ENCODE data around the gene SMCHD1.

The SMCHD1 gene

GRCh38 chr18:2655178-2655953 is at the start of gene SMCHD1:
TSS of gene SMCHD1 (plus strand) at chr18:2655726. CDS start at chr18:2656076, 350 bp downstream.
- DNase-seq, result peak; percentile 93

- no peak for DNase-seq
Observed at GRCh38 chr18:2606335-2606734, 49.2 kb upstream of the SMCHD1 start.

GRCh38 chr18:2609604-2610003 is 45.9 kb upstream of the SMCHD1 start:
- no peak for DNase-seq

GRCh38 chr18:2610549-2610948 is 45.0 kb upstream of the SMCHD1 start:
- no peak for DNase-seq

- DNase-seq, result no peak
Observed at GRCh38 chr18:2612996-2613395, 42.5 kb upstream of the SMCHD1 start.

- no peak for DNase-seq
Observed at GRCh38 chr18:2617401-2617998, 38.0 kb upstream of the SMCHD1 start.

- DNase-seq, result no peak
Observed at GRCh38 chr18:2618009-2618408, 37.5 kb upstream of the SMCHD1 start.

GRCh38 chr18:2625217-2625616 is 30.3 kb upstream of the SMCHD1 start:
- no peak for DNase-seq

- no peak for DNase-seq
Observed at GRCh38 chr18:2627821-2628276, 27.7 kb upstream of the SMCHD1 start.

- DNase-seq, result no peak
Observed at GRCh38 chr18:2629003-2629402, 26.5 kb upstream of the SMCHD1 start.

GRCh38 chr18:2635586-2635985 is 19.9 kb upstream of the SMCHD1 start:
- DNase-seq, result no peak

GRCh38 chr18:2636126-2636631 is 19.3 kb upstream of the SMCHD1 start:
- DNase-seq, result no peak

GRCh38 chr18:2641638-2642037 is 13.9 kb upstream of the SMCHD1 start:
- DNase-seq, result no peak

- DNase-seq, result no peak
Observed at GRCh38 chr18:2642771-2643170, 12.8 kb upstream of the SMCHD1 start.

- DNase-seq, result no peak
Observed at GRCh38 chr18:2644535-2644934, 11.0 kb upstream of the SMCHD1 start.

- DNase-seq, result no peak
Observed at GRCh38 chr18:2651981-2652380, 3.5 kb upstream of the SMCHD1 start.

GRCh38 chr18:2653467-2653866 is 2.1 kb upstream of the SMCHD1 start:
- no peak for DNase-seq

GRCh38 chr18:2654169-2654927 is 1.2 kb upstream of the SMCHD1 start:
- peak; percentile 76 for DNase-seq

GRCh38 chr18:2654928-2655177 is 673 bp upstream of the SMCHD1 start:
- no peak for DNase-seq

GRCh38 chr18:2655954-2656236 is 369 bp downstream of the SMCHD1 start:
- DNase-seq, result no peak

- no peak for DNase-seq
Observed at GRCh38 chr18:2656237-2656980, 883 bp downstream of the SMCHD1 start.

GRCh38 chr18:2656981-2657512 is 1.5 kb downstream of the SMCHD1 start:
- DNase-seq, result no peak

All from eye (tissue), 1 donor.